Left lung (tissue), 10 donors: ENCODE results near the gene MED16. TPM values are rescaled to one million over a fixed set of nuclear protein-coding genes. Genes with fewer than 3 reads are reported as not detected.

ENCODE experiments used
- ATAC-seq: fragments of 200-7000 bp; cut with Tn5 transposase; one replicate; pipeline ENCODE4 v1.9.1; 2020; ENCODE audit warnings: moderate library complexity
- DNase-seq, 4 donors: peaks; one replicate each; pipeline ENCODE4 v3.0.0-alpha.2; 2013 to 2020
- H3K27ac ChIP-seq, 2 donors: fragments of 200-600 bp; sonication (generic) in 1 of 2; one replicate each; pipeline versions ENCODE4 v1.5.0 to v1.8.0; 2020 to 2021
- H3K27me3 ChIP-seq, 2 donors: fragments of 200-600 bp; sonication (generic) in 1 of 2; one replicate each; pipeline versions ENCODE4 v1.5.0 to v1.8.0; 2020 to 2021
- H3K36me3 ChIP-seq, 2 donors: fragments of 200-600 bp; sonication (generic) in 1 of 2; one replicate each; pipeline versions ENCODE4 v1.5.0 to v1.8.0; 2020 to 2021
- H3K4me1 ChIP-seq, 2 donors: fragments of 200-600 bp; one replicate each; pipeline ENCODE4 v1.8.0; 2021
- H3K4me3 ChIP-seq, 2 donors: fragments of 200-600 bp; sonication (generic) in 1 of 2; one replicate each; pipeline versions ENCODE4 v1.5.0 to v1.8.0; 2020 to 2021; ENCODE audit warnings: mild to moderate bottlenecking in 1 of 2
- H3K9me3 ChIP-seq, 2 donors: fragments of 200-600 bp; sonication (generic) in 1 of 2; one replicate each; pipeline versions ENCODE4 v1.5.0 to v1.8.0; 2020 to 2021
- CTCF ChIP-seq, 2 donors: fragments of 200-600 bp; sonication (generic) in 1 of 2; IDR thresholded peaks; one replicate each; pipeline versions ENCODE4 v1.5.0 to v1.8.0; 2021; ENCODE audit warnings: antibody characterized with exemption in 2 of 2
- intact Hi-C, 2 donors: fragments of 100-400 bp; cut with DNase I; formaldehyde crosslinking; loops; one replicate each; pipeline versions ENCODE4 v1.11.2 to v1.14.2; 2022
- polyA plus RNA-seq, 6 donors: library from polyadenylated mRNA; unstranded; fragments of 120-200 nt; gene quantifications; one replicate each; pipeline ENCODE4 v1.2.1, GENCODE V29; 2013; ENCODE audit not compliant: insufficient read length in 6 of 6
- total RNA-seq, 2 donors: library from RNA; stranded (reverse); fragmentation: NEBNext Ultra II Directional; extraction: Animal tissue kit (Norgen Biotek cat#: 25700); gene quantifications; one replicate each; pipeline ENCODE4 v1.2.1, GENCODE V29; 2021
- donor health status: DM: no; HTN: yes; CAD: no.
- donor health status: DM: no; HTN: no; CAD: no.

The MED16 gene
- total and polyA plus RNA-seq, 8 donors = 42.4 to 61.7 (median 53.0) TPM

DNA sequence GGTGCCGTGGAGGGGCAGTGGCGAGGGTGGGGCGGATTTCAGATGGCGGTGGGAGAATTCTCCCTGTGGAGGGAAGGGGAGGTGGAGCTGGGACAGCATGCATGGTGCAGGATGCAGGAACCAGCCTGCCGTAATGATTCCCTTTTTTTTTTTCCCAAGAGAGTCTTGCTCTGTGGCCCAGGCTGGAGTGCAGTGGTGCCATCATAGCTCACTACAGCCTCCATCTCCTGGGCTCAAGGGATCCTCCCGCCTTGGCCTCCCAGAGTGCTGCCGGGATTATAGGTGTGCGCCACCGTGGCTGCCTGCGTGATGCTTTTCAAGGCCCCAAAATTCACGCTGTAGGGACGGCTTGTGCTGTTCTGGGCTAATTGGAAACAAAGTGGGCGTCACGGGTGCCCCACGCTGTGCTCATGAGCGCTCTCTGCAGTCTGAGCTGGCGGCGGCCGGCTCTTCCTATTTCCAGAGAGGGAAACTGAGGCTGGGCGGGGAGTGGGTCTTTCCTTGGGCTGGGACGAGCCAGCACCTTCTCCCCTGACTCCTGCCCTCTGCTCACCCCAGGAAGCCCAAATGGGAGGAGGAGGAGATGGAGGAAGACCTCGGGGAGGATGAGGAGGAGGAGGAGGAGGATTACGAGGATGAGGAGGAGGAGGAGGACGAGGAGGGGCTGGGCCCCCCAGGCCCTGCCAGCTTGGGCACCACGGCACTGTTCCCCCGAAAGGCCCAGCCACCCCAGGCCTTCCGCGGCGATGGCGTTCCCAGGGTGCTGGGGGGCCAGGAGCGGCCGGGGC is 39.1 kb upstream of the MED16 start:
- DNase-seq = no peak
- Histone ChIP-seq H3K36me3 (peaks cover 0 to 42% of the 10 kb centered on the region in 2 donors), H3K9me3 (no peaks in the 10 kb centered on the region), H3K27ac (peak overlapping the region in 1 of 2 donors; percentile 78), H3K4me3 (peak overlapping the region in 1 of 2 donors; percentile 28), H3K27me3 (no peaks in the 10 kb centered on the region), H3K4me1 (peaks cover 32 to 69% of the 10 kb centered on the region in 2 donors)
- TF ChIP-seq CTCF (IDR thresholded peaks at IDR 0.05) = no peak
- intact Hi-C loops = no loop called here
- ATAC-seq = no peak

DNA sequence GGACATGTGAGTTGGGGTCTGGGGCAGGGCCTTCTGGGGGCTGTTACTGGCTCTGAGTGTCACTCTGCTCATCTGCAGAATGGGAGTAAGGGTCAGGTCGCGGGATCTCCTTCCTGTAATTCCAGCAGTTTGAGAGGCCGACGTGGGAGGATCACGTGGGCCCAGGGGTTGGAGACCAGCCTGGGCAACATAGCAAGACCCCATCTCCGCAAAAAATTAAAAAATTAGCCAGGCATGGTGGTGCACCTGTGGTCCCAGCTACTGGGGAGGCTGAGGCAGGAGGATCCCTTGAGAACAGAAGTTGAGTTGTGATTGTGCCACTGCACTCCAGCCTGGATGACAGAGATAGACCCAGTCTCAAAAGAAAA is 36.9 kb upstream of the MED16 start:
- H3K27me3 ChIP-seq = no peaks in the 10 kb centered on the region
- DNase-seq (no peak), ATAC-seq (no peak)
- H3K36me3 ChIP-seq = peaks cover 0 to 38% of the 10 kb centered on the region in 2 donors
- peaks cover 24 to 58% of the 10 kb centered on the region in 2 donors for H3K4me1 ChIP-seq
- intact Hi-C loops = no loop called here
- no peak for TF ChIP-seq CTCF (IDR thresholded peaks at IDR 0.05)
- H3K27ac ChIP-seq = no peak overlapping the region
- no peak overlapping the region for H3K4me3 ChIP-seq
- no peaks in the 10 kb centered on the region for H3K9me3 ChIP-seq

DNA sequence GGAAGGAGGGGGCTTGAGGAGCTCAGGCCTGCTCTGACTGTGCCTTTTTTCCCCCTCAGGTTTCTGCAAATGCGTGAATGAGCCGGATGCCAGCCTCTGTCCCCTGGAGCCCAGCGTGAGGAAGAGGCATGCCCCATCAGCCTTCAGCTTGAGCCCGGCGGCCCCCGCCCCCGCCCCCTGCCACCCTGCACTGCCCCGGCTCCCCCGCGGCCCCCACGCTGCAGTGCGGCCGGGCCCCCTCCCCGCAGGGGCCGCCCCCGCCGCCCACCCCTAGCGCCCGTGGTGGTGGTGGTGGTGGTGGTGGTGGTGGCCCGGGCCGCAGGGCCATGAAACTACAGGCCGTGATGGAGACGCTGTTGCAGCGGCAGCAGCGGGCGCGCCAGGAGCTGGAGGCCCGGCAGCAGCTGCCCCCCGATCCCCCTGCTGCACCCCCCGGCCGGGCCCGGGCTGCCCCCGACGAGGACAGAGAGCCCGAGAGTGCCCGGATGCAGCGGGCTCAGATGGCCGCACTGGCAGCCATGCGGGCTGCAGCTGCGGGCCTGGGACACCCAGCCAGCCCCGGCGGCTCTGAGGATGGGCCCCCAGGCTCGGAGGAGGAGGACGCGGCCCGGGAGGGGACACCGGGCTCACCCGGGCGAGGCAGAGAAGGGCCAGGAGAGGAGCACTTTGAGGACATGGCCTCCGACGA is 36.4 kb upstream of the MED16 start:
- H3K4me1 ChIP-seq = peaks cover 23 to 58% of the 10 kb centered on the region in 2 donors
- ATAC-seq = no peak
- no peaks in the 10 kb centered on the region for H3K27me3 ChIP-seq
- no peak for TF ChIP-seq CTCF (IDR thresholded peaks at IDR 0.05)
- H3K4me3 ChIP-seq = no peak overlapping the region
- H3K36me3 ChIP-seq = peaks cover 0 to 38% of the 10 kb centered on the region in 2 donors
- peak overlapping the region in 1 of 2 donors; percentile 98 for H3K27ac ChIP-seq
- intact Hi-C loops = no loop called here
- H3K9me3 ChIP-seq = no peaks in the 10 kb centered on the region
- no peak for DNase-seq

GRCh38 chr19:928471-929202 is 35.6 kb upstream of the MED16 start:
- Histone ChIP-seq H3K27ac (peak overlapping the region in 1 of 2 donors; percentile 98), H3K9me3 (no peaks in the 10 kb centered on the region), H3K36me3 (peaks cover 0 to 38% of the 10 kb centered on the region in 2 donors), H3K4me1 (peaks cover 18 to 58% of the 10 kb centered on the region in 2 donors), H3K4me3 (peak overlapping the region in 1 of 2 donors; percentile 94), H3K27me3 (no peaks in the 10 kb centered on the region)
- TF ChIP-seq CTCF (IDR thresholded peaks at IDR 0.05) = no peak
- intact Hi-C loops = no loop called here
- DNase-seq (no peak), ATAC-seq (peak; percentile 1)
